GM12878 (cell line): Measurements from ENCODE around the gene TUBA1A. TPM values are rescaled to one million over a fixed set of nuclear protein-coding genes. Genes with fewer than 3 reads are reported as not detected.
"Not testable (repeated sequence)": the region's sequence is repeated elsewhere in the genome, so short reads cannot be mapped to it uniquely, and the experiment has no call there.

Source experiments
- ATAC-seq: fragments of 200-7000 bp; cut with Tn5 transposase; 3 replicates; pipeline ENCODE4 v1.9.1; 2020; ENCODE audit warnings: mild to moderate bottlenecking, moderate library complexity
- BruUV-seq: library from RNA; stranded (reverse); fragments of 400-500 nt; replicated peaks from 2 replicates; lab custom pipeline; 2021; lab: Mats Ljungman, UMichigan
- CTCF ChIA-PET: fragments of 300-600 bp; sonication (Branson Sonifier 250); formaldehyde crosslinking; extraction: SDS; loops from one replicate; lab custom pipeline; 2021; ENCODE audit warnings: inconsistent platforms; lab: Yijun Ruan, JAX
- POLR2A ChIA-PET: fragments of 350-600 bp; formaldehyde crosslinking; extraction: SDS; loops from one replicate; lab custom pipeline; 2021; ENCODE audit warnings: inconsistent platforms; lab: Charles Lee
- RAD21 ChIA-PET: fragments of 300-600 bp; sonication (Branson Sonifier 250); formaldehyde crosslinking; loops from one replicate; lab custom pipeline; 2023; ENCODE audit warnings: antibody characterized with exemption; ENCODE audit not compliant: unreplicated experiment; lab: Charles Lee
- SMC1A ChIA-PET: fragments of 300-600 bp; sonication (Branson Sonifier 250); formaldehyde crosslinking; loops from one replicate; lab custom pipeline; 2023; ENCODE audit not compliant: unreplicated experiment, uncharacterized antibody; lab: Charles Lee
- DNase-seq: peaks from one replicate; pipeline ENCODE4 v3.0.0-alpha.2; 2011; ENCODE audit warnings: low read depth, low spot score
- FAIRE-seq: peaks from 3 replicates; lab custom pipeline; 2011; peaks lifted over from hg19 to GRCh38; lab: Jason Lieb, UNC
- H2AFZ ChIP-seq: 2 replicates; pipeline ENCODE4 v1.6.0; 2011; ENCODE audit warnings: low read depth, low read length, control low read depth; ENCODE audit not compliant: control insufficient read depth
- H3K27ac ChIP-seq: 2 replicates; pipeline ENCODE4 v1.5.1; 2011; ENCODE audit warnings: control low read depth; ENCODE audit not compliant: control insufficient read depth, insufficient read depth
- H3K27me3 ChIP-seq, 2 experiments: replicated peaks in 1 of 2; 2 replicates each; pipeline versions ENCODE4 v1.6.0 to v1.6.1; 2011; ENCODE audit warnings: low read length in 1 of 2; ENCODE audit not compliant: control insufficient read depth in 2 of 2, insufficient read depth in 2 of 2
- H3K36me3 ChIP-seq, 2 experiments: 2 replicates each; pipeline ENCODE4 v1.5.1; 2011; ENCODE audit warnings: low read length in 1 of 2; ENCODE audit not compliant: control insufficient read depth in 2 of 2, insufficient read depth in 2 of 2
- H3K4me1 ChIP-seq: 2 replicates; pipeline ENCODE4 v1.6.1; 2011; ENCODE audit warnings: mild to moderate bottlenecking, low read length, moderate library complexity, mixed read lengths; ENCODE audit not compliant: control insufficient read depth, insufficient read depth
- H3K4me2 ChIP-seq: 2 replicates; pipeline ENCODE4 v1.6.0; 2011; ENCODE audit warnings: control low read depth; ENCODE audit not compliant: control insufficient read depth, insufficient read depth
- H3K4me3 ChIP-seq: fragments of 200-600 bp; sonication (generic); 2 replicates; pipeline ENCODE4 v1.5.1; 2016
- H3K79me2 ChIP-seq: 2 replicates; pipeline ENCODE4 v1.6.0; 2011; ENCODE audit warnings: low read length; ENCODE audit not compliant: control insufficient read depth, insufficient read depth
- H3K9ac ChIP-seq: 2 replicates; pipeline ENCODE4 v1.8.0; 2011; ENCODE audit warnings: low read length, control low read depth, mixed read lengths; ENCODE audit not compliant: control insufficient read depth, insufficient read depth
- H3K9me3 ChIP-seq: replicated peaks from 3 replicates; pipeline ENCODE4 v1.5.1; 2011; ENCODE audit warnings: mild to moderate bottlenecking, low read length; ENCODE audit not compliant: control insufficient read depth, insufficient read depth
- H4K20me1 ChIP-seq: 2 replicates; pipeline ENCODE4 v1.6.0; 2011; ENCODE audit not compliant: control insufficient read depth, insufficient read depth
- NFYA ChIP-seq: IDR thresholded peaks from 2 replicates; pipeline ENCODE4 v1.6.1; 2011; ENCODE audit warnings: low read depth, mild to moderate bottlenecking, low read length, improper control_type of control experiment, borderline replicate concordance
- NR2C2 ChIP-seq: IDR thresholded peaks from 2 replicates; pipeline ENCODE4 v1.6.1; 2011; ENCODE audit warnings: borderline replicate concordance, low read depth; ENCODE audit not compliant: control insufficient read depth, insufficient read length
- RFX5 ChIP-seq: IDR thresholded peaks from 2 replicates; pipeline ENCODE4 v1.6.1; 2011; ENCODE audit warnings: low read depth, low read length, improper control_type of control experiment
- WGBS: methylation state at CpG from one replicate; pipeline ENCODE4 v1.1.6; 2016; ENCODE audit warnings: low lambda C conversion rate; ENCODE audit not compliant: insufficient replicate concordance, insufficient coverage; ENCODE audit errors: missing lambda C conversion rate; 5-methylcytosine and 5-hydroxymethylcytosine counted together
- in situ Hi-C: fragments of 300-500 bp; cut with MboI; formaldehyde crosslinking; loops from 9 replicates; pipeline ENCODE4 v1.14.3; 2018; ENCODE audit warnings: mixed read lengths
- intact Hi-C: fragments of 100-400 bp; cut with micrococcal nuclease; formaldehyde crosslinking; loops from one replicate; pipeline ENCODE4 v1.14.2; 2022; ENCODE audit not compliant: unreplicated experiment
- polyA plus RNA-seq, 11 experiments: library from polyadenylated mRNA; depleted of rRNA in 4 of 11; unstranded in 6 of 11; stranded (reverse) in 5 of 11; fragments of >200 nt; fragmentation: Nextera tagmentation in 4 of 11; fragmentation: Illumina TruSeq in 1 of 11; extraction: Ambion mirVana in 4 of 11; extraction: Trizol in 1 of 11; gene quantifications; 1 replicate in 1 of 11; 2 replicates in 10 of 11; pipeline versions ENCODE4 v1.2.1 to v1.2.3, GENCODE V29; 2011 to 2016; ENCODE audit warnings: inconsistent platforms in 2 of 11, missing spikeins in 2 of 11, low read depth in 1 of 11
- total RNA-seq, 4 experiments: library from RNA; depleted of rRNA in 3 of 4; stranded (reverse); fragments of >200 nt in 3 of 4; fragmentation: Illumina TruSeq in 1 of 4; extraction: Trizol in 1 of 4; gene quantifications; 2 replicates each; pipeline versions ENCODE4 v1.2.1 to v1.2.3, GENCODE V29; 2013 to 2021
- TF ChIP-seq, protein P1 (sequence below): fragments of 450-650 bp; IDR thresholded peaks from 2 replicates; pipeline ENCODE4 v1.6.1; 2017; ENCODE audit warnings: borderline replicate concordance

The TUBA1A gene
- total and polyA plus RNA-seq, 10 of the 15 experiments (the other 5 are each of a cell fraction or from before 2014, with no cell fraction given): 129 to 496 (median 249) TPM

GRCh38 chr12:49212572-49212971, 23.7 kb upstream of the TUBA1A start (continued):
- TF ChIP-seq, protein P1, sequence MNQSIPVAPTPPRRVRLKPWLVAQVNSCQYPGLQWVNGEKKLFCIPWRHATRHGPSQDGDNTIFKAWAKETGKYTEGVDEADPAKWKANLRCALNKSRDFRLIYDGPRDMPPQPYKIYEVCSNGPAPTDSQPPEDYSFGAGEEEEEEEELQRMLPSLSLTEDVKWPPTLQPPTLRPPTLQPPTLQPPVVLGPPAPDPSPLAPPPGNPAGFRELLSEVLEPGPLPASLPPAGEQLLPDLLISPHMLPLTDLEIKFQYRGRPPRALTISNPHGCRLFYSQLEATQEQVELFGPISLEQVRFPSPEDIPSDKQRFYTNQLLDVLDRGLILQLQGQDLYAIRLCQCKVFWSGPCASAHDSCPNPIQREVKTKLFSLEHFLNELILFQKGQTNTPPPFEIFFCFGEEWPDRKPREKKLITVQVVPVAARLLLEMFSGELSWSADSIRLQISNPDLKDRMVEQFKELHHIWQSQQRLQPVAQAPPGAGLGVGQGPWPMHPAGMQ: no peak
- TF ChIP-seq NFYA (no peak), NR2C2 (no peak), RFX5 (no peak)

DNA sequence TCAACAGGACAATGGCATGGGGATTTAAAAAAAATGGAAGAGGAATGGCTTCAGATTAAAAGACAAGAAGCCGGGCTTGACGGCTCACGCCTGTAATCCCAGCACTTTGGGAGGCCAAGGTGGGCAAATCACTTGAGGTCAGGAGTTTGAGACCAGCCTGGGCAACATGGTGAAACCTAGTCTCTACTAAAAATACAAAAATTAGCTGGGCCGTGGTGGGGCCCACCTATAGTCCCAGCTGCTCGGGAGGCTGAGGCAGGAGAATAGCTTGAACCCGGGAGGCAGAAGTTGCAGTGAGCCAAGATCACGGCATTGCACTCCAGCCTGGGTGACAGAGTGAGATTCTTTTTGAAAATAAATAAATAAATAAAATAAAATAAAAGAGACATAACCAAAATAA, 21.8 kb upstream of the TUBA1A start:
- H3K9ac ChIP-seq, H3K4me3 ChIP-seq, H3K36me3 ChIP-seq, H3K9me3 ChIP-seq, RAD21 ChIA-PET, FAIRE-seq, in situ Hi-C loops, H3K27ac ChIP-seq, H3K79me2 ChIP-seq, H3K4me2 ChIP-seq, H2AFZ ChIP-seq, H3K4me1 ChIP-seq, SMC1A ChIA-PET, H4K20me1 ChIP-seq, BruUV-seq, intact Hi-C loops, H3K27me3 ChIP-seq, ATAC-seq, DNase-seq: not testable (repeated sequence)
- CTCF ChIA-PET: interaction anchor here (0.9 kb wide), 1 partner anchor 122 kb away, joined by 4 read pairs; no protein-coding TSS in a partner anchor
- POLR2A ChIA-PET: interaction anchor here (0.6 kb wide), 1 partner anchor 25 kb away, joined by 4 read pairs; no protein-coding TSS in a partner anchor
- 76% methylated on average over 7 of the region's 7 CpGs for whole genome bisulfite sequencing
